SK-N-SH (cell line): ENCODE results near the gene HIF3A.

Experiments used
- CHD2 ChIP-seq: fragments of 150-350 bp; IDR thresholded peaks from 2 replicates; pipeline ENCODE4 v1.6.1; 2018; ENCODE audit warnings: low read length; ENCODE audit not compliant: partially characterized antibody
- EZH2phosphoT487 ChIP-seq: fragments of 200-600 bp; sonication (generic); IDR thresholded peaks from 2 replicates; pipeline ENCODE4 v1.6.1; 2017; ENCODE audit warnings: low read depth, mixed run types, mild to moderate bottlenecking, antibody characterized with exemption, moderate library complexity, borderline replicate concordance
- FOXJ3 ChIP-seq: sonication (generic); formaldehyde crosslinking; IDR thresholded peaks from 2 replicates; pipeline ENCODE4 v1.5.1; 2020; ENCODE audit warnings: mild to moderate bottlenecking, missing genetic modification reagents
- FOXM1 ChIP-seq: IDR thresholded peaks from 2 replicates; pipeline ENCODE4 v1.4.0; 2012; ENCODE audit warnings: low read depth, mild to moderate bottlenecking
- GABPA ChIP-seq: IDR thresholded peaks from 2 replicates; pipeline ENCODE4 v1.4.0; 2012; ENCODE audit warnings: low read depth, mild to moderate bottlenecking
- MXI1 ChIP-seq: IDR thresholded peaks from 2 replicates; pipeline ENCODE4 v1.6.1; 2012; ENCODE audit warnings: mild to moderate bottlenecking, low read depth, low read length, improper control_type of control experiment
- POLR2AphosphoS5 ChIP-seq: IDR thresholded peaks from 2 replicates; pipeline ENCODE4 v1.6.1; 2012; ENCODE audit warnings: low read depth, low read length
- RAD21 ChIP-seq: IDR thresholded peaks from 2 replicates; pipeline ENCODE4 v1.6.1; 2012; ENCODE audit warnings: mild to moderate bottlenecking, low read length
- REST ChIP-seq: IDR thresholded peaks from 2 replicates; pipeline ENCODE4 v1.6.1; 2012; ENCODE audit warnings: mild to moderate bottlenecking, low read depth, low read length, moderate library complexity
- RFX5 ChIP-seq: IDR thresholded peaks from 2 replicates; pipeline ENCODE4 v1.6.1; 2012; ENCODE audit warnings: mild to moderate bottlenecking, improper control_type of control experiment, low read length
- TAF1 ChIP-seq: IDR thresholded peaks from 2 replicates; pipeline ENCODE4 v1.6.1; 2012; ENCODE audit warnings: low read depth, mild to moderate bottlenecking, low read length, moderate library complexity, borderline replicate concordance
- USF1 ChIP-seq: IDR thresholded peaks from 2 replicates; pipeline ENCODE4 v1.4.0; 2012; ENCODE audit warnings: low read depth, borderline replicate concordance
- TF ChIP-seq, protein P1 (sequence below): fragments of 200-600 bp; sonication (generic); IDR thresholded peaks from 2 replicates; pipeline ENCODE4 v1.6.1; 2017; ENCODE audit warnings: antibody characterized with exemption, mild to moderate bottlenecking, moderate library complexity

DNA sequence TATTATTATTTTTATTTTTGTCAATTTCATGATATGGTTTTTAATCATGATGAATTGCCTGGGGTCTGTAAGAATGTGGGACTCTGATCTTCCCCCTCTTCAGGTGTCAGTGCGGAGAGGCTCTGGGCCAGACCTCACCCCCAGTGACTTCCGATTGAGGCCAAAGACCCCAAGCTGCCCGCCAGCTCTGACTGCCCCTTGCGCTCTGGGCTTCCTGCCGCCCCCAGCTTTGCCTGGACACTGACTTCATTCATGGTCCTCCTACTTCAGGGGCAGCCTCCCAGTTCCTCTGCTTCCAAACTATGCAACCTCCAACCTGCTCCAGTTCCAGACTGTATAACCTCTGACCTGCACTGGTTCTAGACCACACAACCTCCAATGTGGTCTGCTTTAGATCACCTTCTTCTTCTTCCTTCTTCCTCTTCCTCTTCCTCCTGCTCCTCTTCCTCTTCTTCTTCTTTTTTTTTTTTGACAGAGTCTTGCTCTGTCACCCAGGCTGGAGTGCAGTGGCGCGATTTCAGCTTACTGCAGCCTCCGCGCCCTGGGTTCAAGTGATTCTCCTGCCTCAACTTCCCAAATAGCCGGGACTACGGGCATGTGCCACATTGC, 43.3 kb downstream of the HIF3A start:
- TF ChIP-seq, protein P1, sequence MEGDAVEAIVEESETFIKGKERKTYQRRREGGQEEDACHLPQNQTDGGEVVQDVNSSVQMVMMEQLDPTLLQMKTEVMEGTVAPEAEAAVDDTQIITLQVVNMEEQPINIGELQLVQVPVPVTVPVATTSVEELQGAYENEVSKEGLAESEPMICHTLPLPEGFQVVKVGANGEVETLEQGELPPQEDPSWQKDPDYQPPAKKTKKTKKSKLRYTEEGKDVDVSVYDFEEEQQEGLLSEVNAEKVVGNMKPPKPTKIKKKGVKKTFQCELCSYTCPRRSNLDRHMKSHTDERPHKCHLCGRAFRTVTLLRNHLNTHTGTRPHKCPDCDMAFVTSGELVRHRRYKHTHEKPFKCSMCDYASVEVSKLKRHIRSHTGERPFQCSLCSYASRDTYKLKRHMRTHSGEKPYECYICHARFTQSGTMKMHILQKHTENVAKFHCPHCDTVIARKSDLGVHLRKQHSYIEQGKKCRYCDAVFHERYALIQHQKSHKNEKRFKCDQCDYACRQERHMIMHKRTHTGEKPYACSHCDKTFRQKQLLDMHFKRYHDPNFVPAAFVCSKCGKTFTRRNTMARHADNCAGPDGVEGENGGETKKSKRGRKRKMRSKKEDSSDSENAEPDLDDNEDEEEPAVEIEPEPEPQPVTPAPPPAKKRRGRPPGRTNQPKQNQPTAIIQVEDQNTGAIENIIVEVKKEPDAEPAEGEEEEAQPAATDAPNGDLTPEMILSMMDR = no peak
- TF ChIP-seq POLR2AphosphoS5 (no peak), REST (no peak), EZH2phosphoT487 (no peak), TAF1 (no peak), FOXM1 (no peak), FOXJ3 (no peak), RAD21 (no peak), RFX5 (no peak), MXI1 (no peak), GABPA (no peak), USF1 (no peak), CHD2 (no peak)
